Tibial artery (tissue), 4 donors: ENCODE results near the gene LPP.
A peak's percentile ranks its signal among the peaks of the same experiment; 100 is the strongest.

Experiments used
- DNase-seq, 2 donors: peaks; one replicate each; pipeline ENCODE4 v3.0.0-alpha.2; 2019
- H3K27ac ChIP-seq, 2 donors: fragments of 200-600 bp; sonication (generic) in 1 of 2; 1 replicate in 1 of 2; 2 replicates in 1 of 2; pipeline ENCODE4 v1.5.1; 2018 to 2019; ENCODE audit warnings: mild to moderate bottlenecking in 1 of 2
- H3K27me3 ChIP-seq, 2 donors: fragments of 200-600 bp; sonication (generic) in 1 of 2; one replicate each; pipeline versions ENCODE4 v1.5.1 to v1.6.0; 2016 to 2019
- H3K36me3 ChIP-seq, 3 donors: fragments of 200-600 bp; sonication (generic) in 2 of 3; one replicate each; pipeline ENCODE4 v1.5.1; 2016 to 2019; ENCODE audit warnings: mild to moderate bottlenecking in 2 of 3
- H3K4me1 ChIP-seq, 4 donors: fragments of 200-600 bp; sonication (generic) in 2 of 4; 1 replicate in 3 of 4; 2 replicates in 1 of 4; pipeline ENCODE4 v1.5.1; 2016 to 2019
- H3K4me3 ChIP-seq, 2 donors: fragments of 200-600 bp; sonication (generic) in 1 of 2; 1 replicate in 1 of 2; 2 replicates in 1 of 2; pipeline ENCODE4 v1.5.1; 2018 to 2019; ENCODE audit warnings: mild to moderate bottlenecking in 2 of 2
- H3K9me3 ChIP-seq, 3 donors: fragments of 200-600 bp; sonication (generic) in 1 of 3; one replicate each; pipeline ENCODE4 v1.5.1; 2016 to 2019
- CTCF ChIP-seq, 2 experiments: fragments of 200-600 bp in 1 of 2; fragments of 450-650 bp in 1 of 2; IDR thresholded peaks; one replicate each; pipeline ENCODE4 v1.5.1; 2017 to 2019; ENCODE audit warnings: antibody characterized with exemption in 2 of 2, mild to moderate bottlenecking in 1 of 2, moderate library complexity in 1 of 2
- intact Hi-C: fragments of 100-400 bp; cut with DNase I; formaldehyde crosslinking; loops from one replicate; pipeline ENCODE4 v1.15.0; 2023; ENCODE audit warnings: low total_unique reads

Gene LPP

GRCh38 chr3:188229726-188230125, 75.8 kb downstream of the LPP start:
- intact Hi-C loops = no loop called here

GRCh38 chr3:188230962-188231361, 77.0 kb downstream of the LPP start:
- Histone ChIP-seq H3K36me3 (peaks cover 0 to 14% (median 1%) of the 10 kb centered on the region in 3 donors), H3K4me3 (peak overlapping the region in 1 of 2 donors; percentile 22), H3K27me3 (no peaks in the 10 kb centered on the region), H3K27ac (peak overlapping the region; percentile 73 to 87), H3K4me1 (peaks cover 0 to 99% (median 65%) of the 10 kb centered on the region in 4 donors), H3K9me3 (no peaks in the 10 kb centered on the region)
- DNase-seq = no peak
- no peak for TF ChIP-seq CTCF (IDR thresholded peaks at IDR 0.05)
- intact Hi-C loops = no loop called here

More at GRCh38 chr3:188229726-188230125, 75.8 kb downstream of the LPP start:
- H3K27me3 ChIP-seq = no peaks in the 10 kb centered on the region
- H3K9me3 ChIP-seq = no peaks in the 10 kb centered on the region
- no peak for TF ChIP-seq CTCF (IDR thresholded peaks at IDR 0.05)
- peak overlapping the region; percentile 73 to 87 for H3K27ac ChIP-seq
- DNase-seq = no peak
- peaks cover 0 to 99% (median 65%) of the 10 kb centered on the region in 4 donors for H3K4me1 ChIP-seq
- H3K36me3 ChIP-seq = peaks cover 0 to 25% (median 6%) of the 10 kb centered on the region in 3 donors
- no peak overlapping the region for H3K4me3 ChIP-seq

GRCh38 chr3:188231456-188231855, 77.5 kb downstream of the LPP start:
- peaks cover 0 to 9% (median 0%) of the 10 kb centered on the region in 3 donors for H3K36me3 ChIP-seq
- DNase-seq = no peak
- H3K9me3 ChIP-seq = no peaks in the 10 kb centered on the region
- no peak for TF ChIP-seq CTCF (IDR thresholded peaks at IDR 0.05)
- peak overlapping the region; percentile 73 to 87 for H3K27ac ChIP-seq
- peaks cover 0 to 99% (median 65%) of the 10 kb centered on the region in 4 donors for H3K4me1 ChIP-seq
- H3K4me3 ChIP-seq = peak overlapping the region in 1 of 2 donors; percentile 22
- H3K27me3 ChIP-seq = no peaks in the 10 kb centered on the region
- intact Hi-C loops = no loop called here

- Histone ChIP-seq H3K4me1 (peaks cover 0 to 100% (median 62%) of the 10 kb centered on the region in 4 donors), H3K9me3 (no peaks in the 10 kb centered on the region), H3K27ac (peak overlapping the region; percentile 73 to 87), H3K36me3 (peaks cover 0 to 4% (median 0%) of the 10 kb centered on the region in 3 donors), H3K4me3 (no peak overlapping the region), H3K27me3 (no peaks in the 10 kb centered on the region)
- intact Hi-C loops = no loop called here
- DNase-seq = no peak
- TF ChIP-seq CTCF (IDR thresholded peaks at IDR 0.05) = no peak
Measured at GRCh38 chr3:188232656-188233055, 78.7 kb downstream of the LPP start.

- Histone ChIP-seq H3K4me1 (peaks cover 0 to 100% (median 56%) of the 10 kb centered on the region in 4 donors), H3K27ac (peak overlapping the region; percentile 73 to 87)
- intact Hi-C loops = no loop called here
Measured at GRCh38 chr3:188233320-188233719, 79.4 kb downstream of the LPP start.

More at GRCh38 chr3:188233320-188233719, 79.4 kb downstream of the LPP start:
- Histone ChIP-seq H3K36me3 (peaks cover 0 to 4% (median 0%) of the 10 kb centered on the region in 3 donors), H3K9me3 (no peaks in the 10 kb centered on the region), H3K4me3 (no peak overlapping the region), H3K27me3 (no peaks in the 10 kb centered on the region)
- peak in 1 of 2 donors; percentile 39 for DNase-seq
- TF ChIP-seq CTCF (IDR thresholded peaks at IDR 0.05) = no peak
